Hepatocyte (in vitro differentiated cells): ENCODE results near the gene DSG3.

Experiments
- EZH2 ChIP-seq: fragments of 200-600 bp; sonication (generic); IDR thresholded peaks from 2 replicates; pipeline ENCODE4 v1.6.1; 2016; ENCODE audit warnings: antibody characterized with exemption, mild to moderate bottlenecking, borderline replicate concordance
- TF ChIP-seq, protein P1 (sequence below): fragments of 200-600 bp; sonication (generic); IDR thresholded peaks from 2 replicates; pipeline ENCODE4 v1.5.1; 2016; ENCODE audit warnings: antibody characterized with exemption, mild to moderate bottlenecking; ENCODE audit not compliant: poor library complexity

DNA sequence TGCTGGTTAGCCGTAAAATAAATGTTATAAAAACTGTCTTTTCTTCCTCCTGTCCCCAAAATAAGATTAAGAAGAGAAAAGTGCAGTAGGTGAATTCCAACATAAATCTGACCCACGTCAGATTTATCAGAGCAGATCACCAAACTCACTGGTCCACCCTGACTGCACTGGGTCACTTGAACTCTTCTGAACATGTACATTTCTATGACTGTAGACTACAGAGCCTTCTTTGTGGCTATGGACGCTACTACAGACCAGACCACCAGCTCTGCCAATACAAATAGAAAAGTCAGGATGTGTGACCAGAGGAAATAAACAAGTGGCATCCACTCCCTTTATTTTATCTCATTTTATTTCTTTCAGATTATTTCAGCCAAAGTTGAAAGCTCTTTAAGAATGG, 62.0 kb downstream of the DSG3 start:
- TF ChIP-seq, protein P1, sequence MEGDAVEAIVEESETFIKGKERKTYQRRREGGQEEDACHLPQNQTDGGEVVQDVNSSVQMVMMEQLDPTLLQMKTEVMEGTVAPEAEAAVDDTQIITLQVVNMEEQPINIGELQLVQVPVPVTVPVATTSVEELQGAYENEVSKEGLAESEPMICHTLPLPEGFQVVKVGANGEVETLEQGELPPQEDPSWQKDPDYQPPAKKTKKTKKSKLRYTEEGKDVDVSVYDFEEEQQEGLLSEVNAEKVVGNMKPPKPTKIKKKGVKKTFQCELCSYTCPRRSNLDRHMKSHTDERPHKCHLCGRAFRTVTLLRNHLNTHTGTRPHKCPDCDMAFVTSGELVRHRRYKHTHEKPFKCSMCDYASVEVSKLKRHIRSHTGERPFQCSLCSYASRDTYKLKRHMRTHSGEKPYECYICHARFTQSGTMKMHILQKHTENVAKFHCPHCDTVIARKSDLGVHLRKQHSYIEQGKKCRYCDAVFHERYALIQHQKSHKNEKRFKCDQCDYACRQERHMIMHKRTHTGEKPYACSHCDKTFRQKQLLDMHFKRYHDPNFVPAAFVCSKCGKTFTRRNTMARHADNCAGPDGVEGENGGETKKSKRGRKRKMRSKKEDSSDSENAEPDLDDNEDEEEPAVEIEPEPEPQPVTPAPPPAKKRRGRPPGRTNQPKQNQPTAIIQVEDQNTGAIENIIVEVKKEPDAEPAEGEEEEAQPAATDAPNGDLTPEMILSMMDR, result no peak
- TF ChIP-seq EZH2, result no peak
